HCT116 (cell line): ENCODE results near the gene DYNLT1. TPM values are rescaled to one million over a fixed set of nuclear protein-coding genes. Genes with fewer than 3 reads are reported as not detected.

ENCODE experiments used
- ATAC-seq: fragments of 200-7000 bp; cut with Tn5 transposase; 2 replicates; pipeline ENCODE4 v1.9.1; 2020; ENCODE audit warnings: mild to moderate bottlenecking, moderate library complexity
- BruUV-seq: library from RNA; stranded (reverse); fragments of 400-500 nt; replicated peaks from 2 replicates; lab custom pipeline; 2021; lab: Mats Ljungman, UMichigan
- CTCF ChIA-PET: fragments of 300-600 bp; sonication (Branson Sonifier 250); formaldehyde crosslinking; loops from one replicate; lab custom pipeline; 2021; ENCODE audit warnings: antibody characterized with exemption; lab: Charles Lee
- POLR2A ChIA-PET: fragments of 300-600, 350-600 bp; sonication (Branson Sonifier 250); formaldehyde crosslinking; loops from one replicate; lab custom pipeline; 2021; ENCODE audit warnings: antibody characterized with exemption; lab: Charles Lee
- RAD21 ChIA-PET, 2 experiments: fragments of 300-600 bp; sonication (Branson Sonifier 250); formaldehyde crosslinking; loops; one replicate each; lab custom pipeline; 2023; ENCODE audit warnings: low total read pairs in 2 of 2; ENCODE audit not compliant: uncharacterized antibody in 2 of 2, unreplicated experiment in 2 of 2, low non-redundant PET in 1 of 2; lab: Charles Lee
- DNase-seq: peaks from one replicate; pipeline ENCODE4 v3.0.0-alpha.2; 2010; ENCODE audit warnings: low read depth, low spot score
- H2AFZ ChIP-seq: fragments of 200-600 bp; shearing (Covaris generic), sonication (generic); 2 replicates; pipeline ENCODE4 v1.6.1; 2017; ENCODE audit warnings: low read depth, mixed run types, mixed read lengths, antibody characterized with exemption, low read length; ENCODE audit not compliant: poor library complexity, severe bottlenecking
- H3K27ac ChIP-seq: 2 replicates; pipeline ENCODE4 v1.5.1; 2012; ENCODE audit warnings: low read depth, low read length
- H3K27me3 ChIP-seq: fragments of 200-600 bp; sonication (generic); 2 replicates; pipeline ENCODE4 v1.6.1; 2016; ENCODE audit warnings: mixed run types, low read length, mixed read lengths; ENCODE audit not compliant: insufficient read depth
- H3K36me3 ChIP-seq, 2 experiments: fragments of 200-500 bp in 1 of 2; fragments of 200-600 bp in 1 of 2; sonication (Bioruptor generic) in 1 of 2; sonication (generic) in 1 of 2; 2 replicates each; pipeline versions ENCODE4 v1.5.1 to v1.6.1; 2014 to 2016; ENCODE audit warnings: low read length in 2 of 2, inconsistent platforms in 1 of 2, mixed read lengths in 1 of 2, mixed run types in 1 of 2; ENCODE audit not compliant: insufficient read depth in 2 of 2, control insufficient read depth in 1 of 2
- H3K4me1 ChIP-seq, 2 experiments: fragments of 200-600 bp in 1 of 2; sonication (generic) in 1 of 2; 2 replicates each; pipeline versions ENCODE4 v1.5.1 to v1.6.1; 2012 to 2017; ENCODE audit warnings: low read length in 2 of 2, inconsistent platforms in 1 of 2, mild to moderate bottlenecking in 1 of 2, mixed read lengths in 1 of 2, mixed run types in 1 of 2, moderate library complexity in 1 of 2; ENCODE audit not compliant: insufficient read depth in 2 of 2, control insufficient read depth in 1 of 2
- H3K4me2 ChIP-seq: fragments of 200-600 bp; sonication (generic); 2 replicates; pipeline ENCODE4 v1.6.1; 2017; ENCODE audit warnings: mixed run types, low read length, mixed read lengths
- H3K4me3 ChIP-seq, 2 experiments: fragments of 200-600 bp in 1 of 2; sonication (generic) in 1 of 2; replicated peaks in 1 of 2; 2 replicates each; pipeline ENCODE4 v1.5.1; 2011 to 2016; ENCODE audit warnings: low read length in 2 of 2, control low read depth in 1 of 2, low read depth in 1 of 2, mild to moderate bottlenecking in 1 of 2, mixed read lengths in 1 of 2, mixed run types in 1 of 2
- H3K79me2 ChIP-seq: fragments of 200-600 bp; sonication (generic); 2 replicates; pipeline ENCODE4 v1.6.1; 2017; ENCODE audit warnings: mild to moderate bottlenecking, mixed run types, low read length, moderate library complexity, mixed read lengths; ENCODE audit not compliant: insufficient read depth
- H3K9ac ChIP-seq: fragments of 200-600 bp; sonication (generic); 2 replicates; pipeline ENCODE4 v1.6.1; 2016; ENCODE audit warnings: low read length, mixed read lengths
- H3K9me2 ChIP-seq: fragments of 200-600 bp; sonication (generic), shearing (Covaris generic); 2 replicates; pipeline ENCODE4 v1.6.1; 2017; ENCODE audit warnings: mixed run types, mild to moderate bottlenecking, moderate library complexity; ENCODE audit not compliant: insufficient read depth
- H3K9me3 ChIP-seq, 2 experiments: fragments of 200-500 bp in 1 of 2; fragments of 200-600 bp in 1 of 2; sonication (Bioruptor generic) in 1 of 2; sonication (generic) in 1 of 2; 2 replicates each; pipeline ENCODE4 v1.6.1; 2014 to 2017; ENCODE audit warnings: low read length in 2 of 2, mixed read lengths in 2 of 2, inconsistent platforms in 1 of 2, low read depth in 1 of 2, mild to moderate bottlenecking in 1 of 2, mixed run types in 1 of 2, moderate library complexity in 1 of 2; ENCODE audit not compliant: control insufficient read depth in 1 of 2, insufficient read depth in 1 of 2
- H4K20me1 ChIP-seq: fragments of 200-600 bp; sonication (generic), shearing (Covaris generic); 2 replicates; pipeline ENCODE4 v1.6.1; 2017; ENCODE audit warnings: mixed run types, mild to moderate bottlenecking, moderate library complexity; ENCODE audit not compliant: insufficient read depth
- FOSL1 ChIP-seq: IDR thresholded peaks from 2 replicates; pipeline ENCODE4 v1.6.1; 2012; ENCODE audit warnings: low read depth
- JUND ChIP-seq: IDR thresholded peaks from 2 replicates; pipeline ENCODE4 v1.6.1; 2012
- SP1 ChIP-seq: IDR thresholded peaks from 2 replicates; pipeline ENCODE4 v1.6.1; 2012; ENCODE audit warnings: low read depth
- YY1 ChIP-seq: IDR thresholded peaks from 2 replicates; pipeline ENCODE4 v1.6.1; 2011; ENCODE audit warnings: low read length, low read depth, moderate library complexity, mild to moderate bottlenecking; ENCODE audit not compliant: insufficient replicate concordance; ENCODE audit errors: extremely low read depth
- intact Hi-C: fragments of 100-400 bp; cut with micrococcal nuclease; formaldehyde crosslinking; loops from 2 replicates; pipeline ENCODE4 v1.10.0; 2022
- total RNA-seq: library from RNA; stranded (reverse); gene quantifications from one replicate; pipeline ENCODE4 v1.2.1, GENCODE V29; 2021; ENCODE audit not compliant: unreplicated experiment
- TF ChIP-seq, protein P1 (sequence below): IDR thresholded peaks from 2 replicates; pipeline ENCODE4 v1.6.1; 2011; ENCODE audit warnings: mild to moderate bottlenecking, low read length, moderate library complexity; ENCODE audit not compliant: insufficient replicate concordance; ENCODE audit errors: extremely low read depth
- TF ChIP-seq, protein P2 (sequence below): IDR thresholded peaks from 2 replicates; pipeline ENCODE4 v1.6.1; 2012; ENCODE audit warnings: low read depth
- TF ChIP-seq, protein P3 (sequence below), 3 experiments: fragments of 200-600 bp in 1 of 3; sonication (generic) in 1 of 3; IDR thresholded peaks in 2 of 3; conservative IDR thresholded peaks in 1 of 3; 2 replicates each; pipeline ENCODE4 v1.5.1; 2012 to 2017; ENCODE audit warnings: low read depth in 2 of 3, low read length in 2 of 3, antibody characterized with exemption in 1 of 3, borderline replicate concordance in 1 of 3, control low read depth in 1 of 3, mild to moderate bottlenecking in 1 of 3, mixed read lengths in 1 of 3, mixed run types in 1 of 3, moderate library complexity in 1 of 3; ENCODE audit not compliant: insufficient read depth in 1 of 3
- TF ChIP-seq, protein P4 (sequence below): IDR thresholded peaks from 2 replicates; pipeline ENCODE4 v1.6.1; 2012

DYNLT1 gene
- total RNA-seq, 1 experiment from 2014 or later = 239 TPM

DNA sequence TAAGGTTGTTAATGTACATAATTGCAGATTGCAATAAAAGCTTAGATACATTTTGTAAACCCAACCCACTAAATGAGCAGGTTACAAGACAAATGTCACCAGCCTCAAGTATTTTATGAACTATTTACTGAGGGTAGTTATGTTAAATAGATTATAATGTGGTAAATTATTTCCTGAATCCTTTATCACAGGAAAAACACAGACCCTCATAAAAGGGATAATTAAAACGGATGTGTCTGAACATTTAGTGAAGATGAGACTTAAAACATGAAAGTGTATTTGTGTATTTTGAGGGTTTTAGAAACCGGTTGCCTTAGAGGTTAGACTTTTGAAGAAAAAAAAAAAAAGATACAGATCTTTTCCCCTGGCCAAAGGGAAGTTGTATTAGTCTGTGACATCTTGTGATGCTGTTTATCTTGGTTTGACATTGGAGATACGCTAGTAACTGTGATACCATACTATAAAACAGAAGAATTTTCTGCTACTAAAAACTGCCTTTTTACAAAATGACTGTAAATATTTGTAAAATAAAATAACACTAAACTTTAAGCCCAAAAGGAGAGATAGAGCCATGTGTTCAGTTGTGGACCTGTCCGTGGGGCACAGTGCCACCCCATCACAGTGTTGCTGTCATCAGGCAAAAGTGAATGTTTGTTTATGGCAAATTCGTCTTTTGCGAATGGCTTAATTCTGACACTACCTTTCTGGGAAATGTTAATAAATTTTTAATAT, 9.7 kb downstream of the DYNLT1 start:
- Histone ChIP-seq H3K27ac (no peak overlapping the region), H3K4me3 (no peak overlapping the region), H3K27me3 (no peaks in the 10 kb centered on the region), H2AFZ (no peak overlapping the region), H3K9me2 (no peaks in the 10 kb centered on the region), H3K9me3 (no peaks in the 10 kb centered on the region), H3K9ac (no peak overlapping the region), H3K79me2 (peaks cover 44% of the 10 kb centered on the region), H3K4me1 (peaks cover 3 to 26% of the 10 kb centered on the region in 2 experiments; a peak in 3 of 4 replicates), H3K36me3 (peaks cover 8 to 37% of the 10 kb centered on the region in 2 experiments), H4K20me1 (no peaks in the 10 kb centered on the region), H3K4me2 (no peak overlapping the region)
- RAD21 ChIA-PET = no interaction called here
- no TSS peak for BruUV-seq
- ATAC-seq (no peak), DNase-seq (no peak)
- TF ChIP-seq YY1 = no peak
- TF ChIP-seq, protein P1, sequence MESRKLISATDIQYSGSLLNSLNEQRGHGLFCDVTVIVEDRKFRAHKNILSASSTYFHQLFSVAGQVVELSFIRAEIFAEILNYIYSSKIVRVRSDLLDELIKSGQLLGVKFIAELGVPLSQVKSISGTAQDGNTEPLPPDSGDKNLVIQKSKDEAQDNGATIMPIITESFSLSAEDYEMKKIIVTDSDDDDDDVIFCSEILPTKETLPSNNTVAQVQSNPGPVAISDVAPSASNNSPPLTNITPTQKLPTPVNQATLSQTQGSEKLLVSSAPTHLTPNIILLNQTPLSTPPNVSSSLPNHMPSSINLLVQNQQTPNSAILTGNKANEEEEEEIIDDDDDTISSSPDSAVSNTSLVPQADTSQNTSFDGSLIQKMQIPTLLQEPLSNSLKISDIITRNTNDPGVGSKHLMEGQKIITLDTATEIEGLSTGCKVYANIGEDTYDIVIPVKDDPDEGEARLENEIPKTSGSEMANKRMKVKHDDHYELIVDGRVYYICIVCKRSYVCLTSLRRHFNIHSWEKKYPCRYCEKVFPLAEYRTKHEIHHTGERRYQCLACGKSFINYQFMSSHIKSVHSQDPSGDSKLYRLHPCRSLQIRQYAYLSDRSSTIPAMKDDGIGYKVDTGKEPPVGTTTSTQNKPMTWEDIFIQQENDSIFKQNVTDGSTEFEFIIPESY = no peak
- TF ChIP-seq FOSL1 = no peak
- TF ChIP-seq SP1 = no peak
- TF ChIP-seq JUND = no peak
- TF ChIP-seq, protein P2, sequence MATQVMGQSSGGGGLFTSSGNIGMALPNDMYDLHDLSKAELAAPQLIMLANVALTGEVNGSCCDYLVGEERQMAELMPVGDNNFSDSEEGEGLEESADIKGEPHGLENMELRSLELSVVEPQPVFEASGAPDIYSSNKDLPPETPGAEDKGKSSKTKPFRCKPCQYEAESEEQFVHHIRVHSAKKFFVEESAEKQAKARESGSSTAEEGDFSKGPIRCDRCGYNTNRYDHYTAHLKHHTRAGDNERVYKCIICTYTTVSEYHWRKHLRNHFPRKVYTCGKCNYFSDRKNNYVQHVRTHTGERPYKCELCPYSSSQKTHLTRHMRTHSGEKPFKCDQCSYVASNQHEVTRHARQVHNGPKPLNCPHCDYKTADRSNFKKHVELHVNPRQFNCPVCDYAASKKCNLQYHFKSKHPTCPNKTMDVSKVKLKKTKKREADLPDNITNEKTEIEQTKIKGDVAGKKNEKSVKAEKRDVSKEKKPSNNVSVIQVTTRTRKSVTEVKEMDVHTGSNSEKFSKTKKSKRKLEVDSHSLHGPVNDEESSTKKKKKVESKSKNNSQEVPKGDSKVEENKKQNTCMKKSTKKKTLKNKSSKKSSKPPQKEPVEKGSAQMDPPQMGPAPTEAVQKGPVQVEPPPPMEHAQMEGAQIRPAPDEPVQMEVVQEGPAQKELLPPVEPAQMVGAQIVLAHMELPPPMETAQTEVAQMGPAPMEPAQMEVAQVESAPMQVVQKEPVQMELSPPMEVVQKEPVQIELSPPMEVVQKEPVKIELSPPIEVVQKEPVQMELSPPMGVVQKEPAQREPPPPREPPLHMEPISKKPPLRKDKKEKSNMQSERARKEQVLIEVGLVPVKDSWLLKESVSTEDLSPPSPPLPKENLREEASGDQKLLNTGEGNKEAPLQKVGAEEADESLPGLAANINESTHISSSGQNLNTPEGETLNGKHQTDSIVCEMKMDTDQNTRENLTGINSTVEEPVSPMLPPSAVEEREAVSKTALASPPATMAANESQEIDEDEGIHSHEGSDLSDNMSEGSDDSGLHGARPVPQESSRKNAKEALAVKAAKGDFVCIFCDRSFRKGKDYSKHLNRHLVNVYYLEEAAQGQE = no peak
- TF ChIP-seq, protein P3, sequence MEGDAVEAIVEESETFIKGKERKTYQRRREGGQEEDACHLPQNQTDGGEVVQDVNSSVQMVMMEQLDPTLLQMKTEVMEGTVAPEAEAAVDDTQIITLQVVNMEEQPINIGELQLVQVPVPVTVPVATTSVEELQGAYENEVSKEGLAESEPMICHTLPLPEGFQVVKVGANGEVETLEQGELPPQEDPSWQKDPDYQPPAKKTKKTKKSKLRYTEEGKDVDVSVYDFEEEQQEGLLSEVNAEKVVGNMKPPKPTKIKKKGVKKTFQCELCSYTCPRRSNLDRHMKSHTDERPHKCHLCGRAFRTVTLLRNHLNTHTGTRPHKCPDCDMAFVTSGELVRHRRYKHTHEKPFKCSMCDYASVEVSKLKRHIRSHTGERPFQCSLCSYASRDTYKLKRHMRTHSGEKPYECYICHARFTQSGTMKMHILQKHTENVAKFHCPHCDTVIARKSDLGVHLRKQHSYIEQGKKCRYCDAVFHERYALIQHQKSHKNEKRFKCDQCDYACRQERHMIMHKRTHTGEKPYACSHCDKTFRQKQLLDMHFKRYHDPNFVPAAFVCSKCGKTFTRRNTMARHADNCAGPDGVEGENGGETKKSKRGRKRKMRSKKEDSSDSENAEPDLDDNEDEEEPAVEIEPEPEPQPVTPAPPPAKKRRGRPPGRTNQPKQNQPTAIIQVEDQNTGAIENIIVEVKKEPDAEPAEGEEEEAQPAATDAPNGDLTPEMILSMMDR (IDR thresholded peaks at IDR 0.05 in 2 of 3, conservative IDR thresholded peaks at IDR 0.05 in 1 of 3; ENCODE audit: borderline replicate concordance in 1 of 3, insufficient read depth in 1 of 3, low read depth in 2 of 3, low read length in 2 of 3) = no peak
- TF ChIP-seq, protein P4, sequence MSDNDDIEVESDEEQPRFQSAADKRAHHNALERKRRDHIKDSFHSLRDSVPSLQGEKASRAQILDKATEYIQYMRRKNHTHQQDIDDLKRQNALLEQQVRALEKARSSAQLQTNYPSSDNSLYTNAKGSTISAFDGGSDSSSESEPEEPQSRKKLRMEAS = no peak
- intact Hi-C loops = no loop called here
- POLR2A ChIA-PET = no interaction called here
- CTCF ChIA-PET = no interaction called here
